Measurements from ENCODE around the gene NIPAL3. TPM values are rescaled to one million over a fixed set of nuclear protein-coding genes. Genes with fewer than 3 reads are reported as not detected.
"Not testable (repeated sequence)": the region's sequence is repeated elsewhere in the genome, so short reads cannot be mapped to it uniquely, and the experiment has no call there.

The NIPAL3 gene
- total RNA-seq, 4 donors from 2014 or later = 22.3 to 45.7 (median 35.6) TPM

DNA sequence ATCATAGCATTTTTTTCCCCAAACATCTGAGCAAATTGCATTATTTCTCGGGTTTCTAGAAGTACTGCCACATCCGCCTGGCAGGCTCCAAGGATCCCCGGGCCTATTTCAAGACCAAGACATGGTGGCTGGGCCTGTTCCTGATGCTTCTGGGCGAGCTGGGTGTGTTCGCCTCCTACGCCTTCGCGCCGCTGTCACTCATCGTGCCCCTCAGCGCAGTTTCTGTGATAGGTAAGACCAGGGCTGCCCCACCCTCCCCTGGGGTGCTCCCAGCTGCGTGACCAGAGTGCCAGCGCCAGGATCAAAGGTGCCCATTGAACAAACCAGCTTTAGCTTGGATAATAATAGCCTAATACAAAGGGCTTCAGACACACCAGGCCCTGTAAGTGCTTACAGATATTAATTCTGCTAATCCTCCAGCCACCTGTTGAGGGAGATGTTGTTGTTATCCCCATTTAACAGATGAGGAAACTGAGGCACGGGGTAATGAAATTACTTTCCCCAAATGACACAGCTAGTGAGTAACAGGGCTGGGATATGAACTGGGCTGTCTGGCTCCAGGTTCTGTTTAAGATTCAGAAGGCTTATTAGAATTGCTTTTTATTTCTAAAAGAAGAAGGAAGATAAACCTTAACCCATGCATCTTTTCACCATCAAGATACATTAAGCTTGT lies 26.5 kb downstream of the NIPAL3 start:
- peaks cover 0 to 50% of the 10 kb centered on the region in 2 donors for H3K36me3 ChIP-seq
- peaks cover 0 to 35% (median 8%) of the 10 kb centered on the region in 3 donors for H3K4me1 ChIP-seq
- TF ChIP-seq POLR2A (IDR thresholded peaks at IDR 0.05) = no peak
- TF ChIP-seq CTCF (IDR thresholded peaks at IDR 0.05) = no peak
- TF ChIP-seq EP300 (IDR thresholded peaks at IDR 0.05) = no peak
- TF ChIP-seq POLR2AphosphoS5 (IDR thresholded peaks at IDR 0.05) = no peak
- no peaks in the 10 kb centered on the region for H3K27me3 ChIP-seq
- no peaks in the 10 kb centered on the region for H3K9me3 ChIP-seq
- no peak overlapping the region for H3K4me3 ChIP-seq
- H3K27ac ChIP-seq = no peak overlapping the region
- WGBS, 2 donors (ENCODE audit: low coverage in 1 of 2) = 83 to 100% methylated on average over 1 to 3 of the region's 14 CpGs
- ATAC-seq = no peak

- Histone ChIP-seq H3K27ac (no peak overlapping the region), H3K27me3 (no peaks in the 10 kb centered on the region), H3K4me3 (no peak overlapping the region), H3K36me3 (peaks cover 0 to 53% of the 10 kb centered on the region in 2 donors), H3K4me1 (peaks cover 0 to 29% (median 8%) of the 10 kb centered on the region in 3 donors), H3K9me3 (no peaks in the 10 kb centered on the region)
- TF ChIP-seq POLR2AphosphoS5 (IDR thresholded peaks at IDR 0.05) = no peak
- no peak for ATAC-seq
These were observed 27.2 kb downstream of the NIPAL3 start for GRCh38 chr1:24442764-24443163.

DNA sequence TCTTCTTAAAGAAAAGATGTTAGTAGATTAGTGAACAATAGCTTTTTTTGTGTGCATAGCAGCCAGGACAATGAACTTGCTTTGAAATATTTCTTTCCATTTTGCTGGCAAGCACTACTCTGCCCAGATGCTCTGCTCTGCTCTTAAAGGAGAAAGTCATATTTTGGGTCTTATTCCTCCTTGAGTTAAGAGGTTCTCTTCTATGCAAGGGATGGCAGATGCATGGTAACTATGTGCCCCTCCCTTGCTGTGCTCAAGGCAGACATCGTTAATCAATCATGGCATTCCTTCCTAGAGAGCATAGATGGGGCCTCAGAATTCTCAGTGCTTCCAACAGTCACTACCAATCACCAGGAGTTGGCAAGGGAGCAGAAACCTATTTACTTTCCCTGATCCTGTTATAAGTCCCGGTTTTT lies 27.6 kb downstream of the NIPAL3 start:
- TF ChIP-seq POLR2AphosphoS5 (IDR thresholded peaks at IDR 0.05) (no peak), CTCF (IDR thresholded peaks at IDR 0.05) (no peak), EP300 (IDR thresholded peaks at IDR 0.05) (no peak), POLR2A (IDR thresholded peaks at IDR 0.05) (no peak)
- Histone ChIP-seq H3K36me3 (peaks cover 0 to 57% of the 10 kb centered on the region in 2 donors), H3K4me3 (no peak overlapping the region), H3K27ac (no peak overlapping the region), H3K9me3 (no peaks in the 10 kb centered on the region), H3K27me3 (no peaks in the 10 kb centered on the region), H3K4me1 (peaks cover 0 to 24% (median 8%) of the 10 kb centered on the region in 3 donors)
- ATAC-seq = no peak
- whole genome bisulfite sequencing, 2 donors (ENCODE audit: low coverage in 1 of 2) = 38 to 44% methylated on average over 2 of the region's 2 CpGs

DNA sequence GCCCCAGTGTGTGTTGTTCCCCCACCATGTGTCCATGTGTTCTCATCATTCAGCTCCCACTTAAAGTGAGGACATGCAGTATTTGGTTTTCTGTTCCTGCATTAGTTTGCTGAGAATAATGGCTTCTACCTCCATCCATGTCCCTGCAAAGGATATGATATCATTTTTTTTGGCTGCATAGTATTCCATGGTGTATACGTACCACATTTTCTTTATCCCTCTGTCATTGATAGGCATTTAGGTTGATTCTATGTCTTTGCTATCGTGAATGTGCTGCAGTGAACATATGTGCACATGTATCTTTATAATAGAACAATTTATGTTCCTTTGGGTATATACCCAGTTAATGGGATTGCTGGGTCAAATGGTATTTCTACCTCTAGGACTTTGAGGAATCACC lies 30.8 kb downstream of the NIPAL3 start:
- not testable (repeated sequence) for ATAC-seq
- peaks cover 0 to 65% of the 10 kb centered on the region in 2 donors for H3K36me3 ChIP-seq

DNA sequence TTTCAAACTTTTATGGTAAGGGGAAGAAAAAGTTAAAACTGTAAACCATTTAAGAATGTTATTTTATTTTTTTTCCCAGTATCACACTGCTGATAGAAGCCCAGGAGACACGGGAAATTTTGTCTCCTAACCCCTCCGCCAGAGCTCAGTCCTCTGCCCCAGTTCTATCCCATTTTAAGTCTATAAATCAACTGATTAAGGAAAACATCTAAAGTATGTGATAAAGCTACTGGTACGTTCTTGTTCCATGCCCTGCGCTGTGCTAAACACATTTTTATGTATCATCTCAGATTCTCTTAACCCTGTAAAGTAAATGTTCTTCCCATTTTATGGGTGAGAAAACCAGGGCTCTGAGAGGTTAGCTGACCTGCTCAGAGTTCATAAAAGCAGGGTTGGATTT lies 34.7 kb downstream of the NIPAL3 start:
- no peak for ATAC-seq
- 57 to 77% methylated on average over 4 of the region's 4 CpGs for WGBS, 2 donors (ENCODE audit: low coverage in 1 of 2)
- no peak overlapping the region for H3K27ac ChIP-seq
- H3K4me3 ChIP-seq = no peak overlapping the region
- H3K4me1 ChIP-seq = no peaks in the 10 kb centered on the region
- peaks cover 0 to 71% of the 10 kb centered on the region in 2 donors for H3K36me3 ChIP-seq
- TF ChIP-seq POLR2AphosphoS5 (IDR thresholded peaks at IDR 0.05) = no peak
- no peak for TF ChIP-seq POLR2A (IDR thresholded peaks at IDR 0.05)
- no peak for TF ChIP-seq EP300 (IDR thresholded peaks at IDR 0.05)
- no peak for TF ChIP-seq CTCF (IDR thresholded peaks at IDR 0.05)
- H3K27me3 ChIP-seq = no peaks in the 10 kb centered on the region
- H3K9me3 ChIP-seq = no peaks in the 10 kb centered on the region

More for the DNA sequence above, 30.8 kb downstream of the NIPAL3 start:
- H3K9me3 ChIP-seq, H3K4me3 ChIP-seq, H3K27ac ChIP-seq, H3K27me3 ChIP-seq: not testable (repeated sequence)
- WGBS, 2 donors (ENCODE audit: low coverage in 1 of 2) = 92 to 100% methylated on average over 1 to 2 of the region's 2 CpGs
- peaks cover 0 to 16% (median 8%) of the 10 kb centered on the region in 3 donors for H3K4me1 ChIP-seq

DNA sequence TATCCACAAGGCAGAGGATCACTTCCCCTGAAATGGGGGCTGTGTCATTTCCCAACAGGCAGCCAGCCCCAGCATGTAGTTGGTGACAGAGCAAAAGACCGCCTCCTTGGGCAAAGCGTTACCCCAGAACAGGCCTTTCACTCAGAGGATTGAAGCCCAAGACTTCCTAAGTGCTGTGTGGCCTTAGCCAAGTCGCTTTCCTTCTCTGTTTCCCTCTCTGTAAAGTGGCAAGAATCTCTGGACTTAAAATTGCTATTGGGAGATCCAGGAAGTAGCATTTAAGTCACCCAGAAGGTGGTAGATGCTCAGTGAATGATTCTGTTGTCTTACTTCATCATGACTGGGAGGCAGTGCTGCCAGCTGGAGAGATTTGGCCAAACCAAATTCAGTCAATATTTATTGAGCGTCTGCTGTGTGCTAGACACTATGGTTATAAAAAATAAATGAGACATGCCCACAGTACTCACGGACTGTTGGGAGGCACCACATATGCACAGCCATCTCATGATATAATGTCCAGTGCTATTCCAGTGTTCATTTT lies 35.3 kb downstream of the NIPAL3 start:
- H3K9me3 ChIP-seq = no peaks in the 10 kb centered on the region
- no peaks in the 10 kb centered on the region for H3K4me1 ChIP-seq
- no peaks in the 10 kb centered on the region for H3K27me3 ChIP-seq
- TF ChIP-seq POLR2AphosphoS5 (IDR thresholded peaks at IDR 0.05) (no peak), CTCF (IDR thresholded peaks at IDR 0.05) (no peak), POLR2A (IDR thresholded peaks at IDR 0.05) (no peak), EP300 (IDR thresholded peaks at IDR 0.05) (no peak)
- H3K36me3 ChIP-seq = peaks cover 0 to 73% of the 10 kb centered on the region in 2 donors
- no peak overlapping the region for H3K4me3 ChIP-seq
- H3K27ac ChIP-seq = no peak overlapping the region
- 100% methylated on average over 1 to 2 of the region's 5 CpGs for whole genome bisulfite sequencing, 2 donors (ENCODE audit: low coverage in 1 of 2)
- ATAC-seq = no peak

All from gastroesophageal sphincter (tissue), 4 donors.